Measurements from ENCODE around the gene INF2.

The INF2 gene

GRCh38 chr14:104753528-104754212, 64.3 kb downstream of the INF2 start:
- TF ChIP-seq POLR2AphosphoS5 (IDR thresholded peaks at IDR 0.05; ENCODE audit: low read depth) (no peak), REST (IDR thresholded peaks at IDR 0.05; ENCODE audit: insufficient replicate concordance, low read depth) (no peak), GABPA (IDR thresholded peaks at IDR 0.05; ENCODE audit: low read depth) (no peak)
- Histone ChIP-seq H3K27me3 (ENCODE audit: insufficient read depth, poor library complexity, severe bottlenecking) (no peaks in the 10 kb centered on the region), H3K4me3 (replicated peaks; ENCODE audit: insufficient read depth, low read length) (peak overlapping the region; percentile 83), H3K27ac (replicated peaks) (peak overlapping the region; percentile 99)
- no peak for DNase-seq (ENCODE audit: low read depth in 1 of 2, low spot score in 1 of 2)

DNA sequence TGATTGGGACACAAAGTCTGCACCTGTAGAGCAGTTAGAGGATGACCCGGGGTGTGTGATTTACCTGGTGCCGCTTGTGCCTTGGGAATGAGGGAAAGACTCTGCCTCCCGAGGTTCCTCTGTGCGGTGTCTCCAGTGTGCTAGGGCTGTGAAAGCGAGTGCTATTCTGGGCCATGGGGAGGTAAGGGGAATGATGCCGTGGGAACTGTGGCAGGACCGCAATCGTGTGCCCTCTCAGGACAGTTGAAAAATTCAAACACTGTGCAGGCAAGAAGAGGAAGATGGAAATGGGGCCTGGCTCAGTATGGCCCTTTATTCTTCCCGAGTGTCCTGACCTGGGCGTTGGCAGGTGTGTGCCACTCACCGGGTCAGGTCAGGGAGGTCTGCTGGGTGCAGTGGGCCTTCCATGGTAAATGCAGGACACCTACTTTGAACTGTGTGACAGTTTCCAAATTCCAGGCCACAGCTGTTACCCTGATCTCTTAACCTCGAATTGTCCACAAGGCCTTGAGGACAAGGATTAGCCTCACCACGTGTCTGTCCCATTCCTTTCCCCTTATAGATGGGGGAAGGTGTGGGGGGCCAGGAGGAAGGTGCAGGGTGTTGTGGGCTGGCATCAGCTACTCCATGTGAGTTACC, 64.9 kb downstream of the INF2 start:
- H3K27me3 ChIP-seq (ENCODE audit: insufficient read depth, poor library complexity, severe bottlenecking) = no peaks in the 10 kb centered on the region
- TF ChIP-seq POLR2AphosphoS5 (IDR thresholded peaks at IDR 0.05; ENCODE audit: low read depth) = peak; percentile 29; the same call in 1 of the 2 replicates
- TF ChIP-seq REST (IDR thresholded peaks at IDR 0.05; ENCODE audit: insufficient replicate concordance, low read depth) = no peak
- no peak for TF ChIP-seq GABPA (IDR thresholded peaks at IDR 0.05; ENCODE audit: low read depth)
- H3K4me3 ChIP-seq (replicated peaks; ENCODE audit: insufficient read depth, low read length) = peak overlapping the region; percentile 83
- no peak for DNase-seq (ENCODE audit: low read depth in 1 of 2, low spot score in 1 of 2)
- H3K27ac ChIP-seq (replicated peaks) = peak overlapping the region; percentile 99

- TF ChIP-seq GABPA (IDR thresholded peaks at IDR 0.05; ENCODE audit: low read depth) (no peak), SPI1 (IDR thresholded peaks at IDR 0.05; ENCODE audit: borderline replicate concordance, low read depth) (no peak), POLR2AphosphoS5 (IDR thresholded peaks at IDR 0.05; ENCODE audit: low read depth) (no peak), REST (IDR thresholded peaks at IDR 0.05; ENCODE audit: insufficient replicate concordance, low read depth) (no peak)
- TF ChIP-seq, protein P1, sequence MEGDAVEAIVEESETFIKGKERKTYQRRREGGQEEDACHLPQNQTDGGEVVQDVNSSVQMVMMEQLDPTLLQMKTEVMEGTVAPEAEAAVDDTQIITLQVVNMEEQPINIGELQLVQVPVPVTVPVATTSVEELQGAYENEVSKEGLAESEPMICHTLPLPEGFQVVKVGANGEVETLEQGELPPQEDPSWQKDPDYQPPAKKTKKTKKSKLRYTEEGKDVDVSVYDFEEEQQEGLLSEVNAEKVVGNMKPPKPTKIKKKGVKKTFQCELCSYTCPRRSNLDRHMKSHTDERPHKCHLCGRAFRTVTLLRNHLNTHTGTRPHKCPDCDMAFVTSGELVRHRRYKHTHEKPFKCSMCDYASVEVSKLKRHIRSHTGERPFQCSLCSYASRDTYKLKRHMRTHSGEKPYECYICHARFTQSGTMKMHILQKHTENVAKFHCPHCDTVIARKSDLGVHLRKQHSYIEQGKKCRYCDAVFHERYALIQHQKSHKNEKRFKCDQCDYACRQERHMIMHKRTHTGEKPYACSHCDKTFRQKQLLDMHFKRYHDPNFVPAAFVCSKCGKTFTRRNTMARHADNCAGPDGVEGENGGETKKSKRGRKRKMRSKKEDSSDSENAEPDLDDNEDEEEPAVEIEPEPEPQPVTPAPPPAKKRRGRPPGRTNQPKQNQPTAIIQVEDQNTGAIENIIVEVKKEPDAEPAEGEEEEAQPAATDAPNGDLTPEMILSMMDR (IDR thresholded peaks at IDR 0.05; ENCODE audit: insufficient read depth, low read length) = no peak
- 0 out of 2 replicates have a peak overlapping the region, but pooled peaks have one; percentile 1 for H3K4me3 ChIP-seq (replicated peaks; ENCODE audit: insufficient read depth, low read length)
- no peak for DNase-seq (ENCODE audit: low read depth in 1 of 2, low spot score in 1 of 2)
- no peaks in the 10 kb centered on the region for H3K27me3 ChIP-seq (ENCODE audit: insufficient read depth, poor library complexity, severe bottlenecking)
- H3K27ac ChIP-seq (replicated peaks) = peak overlapping the region; percentile 99
Observed at GRCh38 chr14:104755621-104756020, 66.2 kb downstream of the INF2 start.
